HG02759 (cell line): Measurements from ENCODE around the gene MRGPRX4.

ENCODE experiments used
- ATAC-seq: cut with Tn5 transposase; IDR thresholded peaks from one replicate; pipeline ENCODE4 v1.9.1; 2021; ENCODE audit warnings: mild to moderate bottlenecking, moderate library complexity; ENCODE audit not compliant: unreplicated experiment

The MRGPRX4 gene

DNA sequence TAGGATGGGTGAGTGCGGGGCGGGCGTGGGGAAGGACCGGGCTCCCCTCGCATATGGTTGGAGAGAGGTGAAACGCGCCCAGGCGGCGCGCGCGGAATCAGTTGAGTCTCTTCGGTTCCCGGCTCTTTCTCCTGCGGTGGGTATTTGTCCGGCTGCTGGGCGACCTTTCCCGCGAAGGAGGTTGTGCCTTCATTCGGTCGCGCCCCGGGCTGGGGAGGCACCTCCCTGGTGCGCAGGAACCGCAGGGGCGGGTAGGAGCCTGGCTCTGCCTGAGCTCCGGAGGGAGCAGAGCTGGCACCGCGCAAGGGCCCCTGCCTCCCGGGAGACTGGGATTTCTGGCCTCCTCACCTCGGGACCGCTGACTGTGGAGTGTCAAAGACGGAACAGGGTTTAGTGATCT lies 36.4 kb downstream of the MRGPRX4 start:
- ATAC-seq, result no peak

DNA sequence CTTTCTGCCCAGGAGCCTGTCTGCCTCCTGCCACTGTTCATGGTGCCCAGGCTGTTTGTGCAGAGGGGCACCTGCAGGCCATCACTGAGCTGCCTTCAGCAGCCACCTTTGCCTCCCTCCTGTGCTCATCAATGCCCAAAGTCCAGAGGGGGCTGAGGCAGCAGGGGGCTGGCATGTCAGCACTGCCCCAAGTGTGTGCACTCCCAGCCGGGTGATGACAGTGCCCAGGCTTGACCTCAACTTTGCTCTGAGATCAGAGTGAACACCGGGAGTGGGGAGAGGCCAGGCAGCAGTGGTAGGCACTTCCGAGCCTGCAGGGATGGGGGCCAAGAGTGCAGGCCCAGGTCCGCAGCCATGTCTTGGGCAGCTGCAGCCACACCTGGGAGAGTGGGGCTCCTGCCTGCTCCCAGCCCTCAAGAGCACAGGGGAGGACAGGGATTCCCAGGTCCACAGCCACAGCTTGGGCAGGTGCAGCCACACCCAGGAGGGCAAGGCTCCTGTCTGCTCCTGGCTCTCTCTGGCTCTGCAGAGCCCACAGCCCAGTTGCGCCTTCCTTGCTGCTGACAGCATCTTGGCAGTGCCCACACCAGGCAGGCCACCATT lies 48.7 kb downstream of the MRGPRX4 start:
- ATAC-seq, result no peak

GRCh38 chr11:18222814-18223421 lies 50.3 kb downstream of the MRGPRX4 start:
- ATAC-seq, result no peak
